Thymus (tissue), 11 donors: ENCODE results near the gene FAM185A. TPM values are rescaled to one million over a fixed set of nuclear protein-coding genes. Genes with fewer than 3 reads are reported as not detected.
A peak's percentile ranks its signal among the peaks of the same experiment; 100 is the strongest.
"Not testable (repeated sequence)": the region's sequence is repeated elsewhere in the genome, so short reads cannot be mapped to it uniquely, and the experiment has no call there.

ENCODE experiments used
- DNase-seq, 9 donors: peaks; one replicate each; pipeline ENCODE4 v3.0.0-alpha.2; 2013; ENCODE audit warnings: low spot score in 9 of 9, low read depth in 6 of 9, missing footprints in 1 of 9
- H3K27ac ChIP-seq, 2 donors: one replicate each; pipeline ENCODE4 v1.5.1; 2013; ENCODE audit warnings: control low read depth in 1 of 2, low read depth in 1 of 2, low read length in 1 of 2, mild to moderate bottlenecking in 1 of 2, moderate library complexity in 1 of 2
- H3K27me3 ChIP-seq, 2 donors: one replicate each; pipeline ENCODE4 v1.5.1; 2013; ENCODE audit warnings: low read length in 1 of 2; ENCODE audit not compliant: control insufficient read depth in 2 of 2, insufficient read depth in 1 of 2
- H3K36me3 ChIP-seq, 2 donors: one replicate each; pipeline ENCODE4 v1.5.1; 2013; ENCODE audit warnings: low read length in 1 of 2, mild to moderate bottlenecking in 1 of 2, moderate library complexity in 1 of 2; ENCODE audit not compliant: control insufficient read depth in 2 of 2, insufficient read depth in 2 of 2
- H3K4me1 ChIP-seq, 2 donors: one replicate each; pipeline ENCODE4 v1.5.1; 2013; ENCODE audit warnings: low read length in 2 of 2; ENCODE audit not compliant: control insufficient read depth in 2 of 2, insufficient read depth in 2 of 2
- H3K4me3 ChIP-seq, 2 donors: one replicate each; pipeline ENCODE4 v1.5.1; 2013; ENCODE audit warnings: low read length in 2 of 2, control low read depth in 1 of 2, mild to moderate bottlenecking in 1 of 2
- H3K9me3 ChIP-seq, 2 donors: one replicate each; pipeline ENCODE4 v1.5.1; 2013; ENCODE audit warnings: low read length in 1 of 2, mild to moderate bottlenecking in 1 of 2; ENCODE audit not compliant: control insufficient read depth in 2 of 2, insufficient read depth in 1 of 2
- WGBS: extraction: QIAGEN DNeasy Blood & Tissue Kit; methylation state at CpG from one replicate; pipeline ENCODE4 v1.1.7; 2013; 5-methylcytosine and 5-hydroxymethylcytosine counted together
- polyA plus RNA-seq: library from polyadenylated mRNA; stranded (reverse); fragments of 200-250 nt; gene quantifications from one replicate; pipeline ENCODE4 v1.2.3, GENCODE V29; 2013
- total RNA-seq: library from RNA; stranded (reverse); fragments of 120-200 nt; gene quantifications from one replicate; pipeline ENCODE4 v1.2.4, GENCODE V29; 2013
- donor health status: healthy.

FAM185A gene
- total and polyA plus RNA-seq, 2 donors: 5.6 to 8.2 TPM

DNA sequence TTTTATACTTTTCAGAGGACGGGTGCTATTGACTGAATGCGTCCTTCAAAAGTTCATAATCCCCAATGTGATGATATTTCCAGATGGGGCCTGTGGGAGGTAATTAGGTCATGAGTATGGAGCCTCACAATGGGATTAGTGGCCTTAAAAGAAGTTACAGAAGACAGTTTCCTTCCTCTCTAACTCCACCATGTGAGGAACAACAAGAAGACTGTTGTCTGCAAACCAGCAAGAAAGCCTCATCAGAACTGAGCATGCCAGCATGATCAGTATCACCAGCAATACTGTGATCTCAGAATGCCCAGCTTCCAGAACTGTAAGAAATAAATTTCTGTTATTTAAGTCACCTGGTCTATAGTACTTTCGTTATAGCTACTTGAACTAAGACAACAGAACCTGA, 18.4 kb upstream of the FAM185A start:
- not testable (repeated sequence) for H3K9me3 ChIP-seq, H3K36me3 ChIP-seq, H3K27ac ChIP-seq, DNase-seq, H3K27me3 ChIP-seq, H3K4me3 ChIP-seq, H3K4me1 ChIP-seq
- 96% methylated on average over 1 of the region's 3 CpGs for WGBS

DNA sequence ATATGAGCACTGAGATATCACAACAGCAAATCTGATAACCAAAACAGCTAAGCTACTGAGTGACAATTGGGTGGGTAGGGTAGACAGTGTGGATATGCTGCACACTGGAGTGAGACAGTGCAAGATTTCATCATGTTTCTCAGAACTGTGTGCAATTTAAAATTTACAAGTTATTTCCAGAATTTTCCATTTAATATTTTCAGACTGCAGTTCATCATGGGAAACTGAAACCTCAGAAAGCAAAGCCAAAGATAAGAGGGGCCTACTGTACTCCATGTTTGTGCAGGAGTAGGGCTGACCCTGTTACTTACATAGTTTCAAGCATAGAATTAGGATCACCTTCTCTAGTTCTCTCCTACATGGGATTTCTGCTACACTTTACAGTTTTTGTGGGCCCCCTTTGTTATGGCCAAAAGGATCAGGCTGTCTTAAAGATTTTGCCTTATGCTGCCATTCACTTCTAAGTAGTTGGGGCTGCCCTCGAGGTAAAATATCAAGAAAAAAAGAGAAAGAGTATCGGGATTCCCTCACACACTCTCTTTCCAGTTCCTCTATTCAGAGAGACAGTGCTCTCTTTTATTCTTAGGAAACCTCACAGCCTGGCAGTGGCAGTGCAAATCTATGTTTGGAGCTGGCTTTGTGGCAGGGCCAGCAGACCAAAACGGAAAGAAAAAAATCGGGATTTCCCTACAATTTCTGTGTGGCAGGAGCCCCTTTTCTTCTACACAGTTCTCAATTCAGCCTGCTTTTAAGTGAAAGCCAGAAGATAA, 6.6 kb upstream of the FAM185A start:
- H3K4me1 ChIP-seq, H3K36me3 ChIP-seq, H3K27me3 ChIP-seq, H3K9me3 ChIP-seq, H3K4me3 ChIP-seq, H3K27ac ChIP-seq, DNase-seq: not testable (repeated sequence)
- WGBS: 39% methylated on average over 2 of the region's 4 CpGs

DNA sequence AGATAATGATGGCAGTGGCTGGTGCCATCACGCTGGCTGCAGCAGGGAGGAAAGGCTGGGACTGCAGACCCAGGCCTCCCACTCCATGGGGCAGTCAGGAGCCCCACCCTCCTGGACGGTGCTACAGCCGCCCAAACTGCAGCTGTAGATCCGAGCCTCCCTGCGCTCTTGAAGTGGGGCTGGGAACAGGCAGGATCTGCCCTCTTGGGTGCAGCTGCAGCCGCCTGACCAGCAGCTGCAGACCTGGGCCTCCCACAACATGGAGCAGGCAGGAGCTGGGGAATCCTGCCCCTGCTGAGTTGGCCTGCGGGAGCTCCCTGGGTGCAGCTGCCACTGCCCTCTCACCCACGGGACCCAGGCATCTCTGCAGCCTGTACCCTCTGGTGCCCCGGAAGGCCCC, 4.9 kb upstream of the FAM185A start:
- H3K27ac ChIP-seq, H3K27me3 ChIP-seq, H3K9me3 ChIP-seq, H3K4me1 ChIP-seq, H3K36me3 ChIP-seq, DNase-seq, H3K4me3 ChIP-seq: not testable (repeated sequence)
- 88% methylated on average over 8 of the region's 9 CpGs for WGBS

DNA sequence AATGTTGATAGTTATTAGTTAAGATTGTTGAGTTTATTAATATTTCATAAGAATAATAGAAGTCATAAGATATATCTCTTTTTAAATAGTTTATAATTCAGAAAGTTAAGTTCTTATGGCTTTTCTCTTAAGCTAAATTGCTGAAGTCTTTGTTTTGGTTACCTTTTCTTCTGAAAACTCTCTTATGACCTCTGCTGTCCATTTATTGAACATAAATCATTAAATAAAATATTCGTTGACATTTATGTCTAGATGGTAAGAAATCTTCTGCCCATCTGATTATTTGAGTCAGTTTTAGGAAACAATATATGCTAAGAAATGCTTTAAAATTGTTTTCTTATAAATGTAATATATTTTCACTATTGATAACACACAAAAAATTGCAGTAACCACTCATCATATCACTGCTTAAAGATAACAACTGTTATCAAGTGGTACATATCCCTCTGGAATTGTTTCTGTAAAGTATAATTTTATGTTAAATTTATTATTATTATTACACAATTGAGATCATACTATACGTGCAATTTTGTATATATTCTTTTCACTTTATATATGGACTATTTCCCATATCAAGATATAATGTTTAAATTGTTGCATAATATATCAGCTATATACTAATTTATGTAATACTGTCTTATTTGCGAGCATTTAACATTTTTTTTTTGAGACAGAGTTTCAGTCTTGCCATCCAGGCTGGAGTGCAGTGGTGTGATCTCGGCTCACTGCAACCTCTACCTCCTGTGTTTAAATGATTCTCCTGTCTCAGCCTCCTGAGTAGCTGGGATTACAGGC, 3.1 kb upstream of the FAM185A start:
- H3K4me3 ChIP-seq: not testable (repeated sequence)

DNA sequence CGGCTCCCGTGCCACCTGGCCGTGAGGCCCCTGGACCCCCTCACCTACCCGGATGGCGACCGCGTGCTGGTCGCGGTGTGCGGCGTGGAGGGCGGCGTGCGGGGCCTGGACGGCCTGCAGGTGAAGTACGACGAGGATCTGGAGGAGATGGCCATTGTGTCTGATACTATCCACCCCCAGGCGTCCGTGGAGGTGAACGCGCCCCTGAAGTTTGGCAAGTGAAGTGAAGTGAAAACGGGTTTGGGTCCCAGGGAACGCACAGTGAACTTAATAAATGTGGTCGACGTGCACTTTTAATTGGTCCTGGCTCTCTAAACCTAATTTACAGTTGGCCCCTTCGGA, 617 bp downstream of the FAM185A start:
- not testable (repeated sequence) for H3K36me3 ChIP-seq, DNase-seq, H3K9me3 ChIP-seq, H3K27ac ChIP-seq, H3K4me1 ChIP-seq, H3K27me3 ChIP-seq
- WGBS: 34% methylated on average over 7 of the region's 26 CpGs
- H3K4me3 ChIP-seq: peak overlapping the region; percentile 38 to 71

More for the DNA sequence above, 3.1 kb upstream of the FAM185A start:
- not testable (repeated sequence) for H3K27me3 ChIP-seq, H3K4me1 ChIP-seq, H3K27ac ChIP-seq, H3K9me3 ChIP-seq, DNase-seq, H3K36me3 ChIP-seq
- WGBS: 75% methylated on average over 4 of the region's 4 CpGs

DNA sequence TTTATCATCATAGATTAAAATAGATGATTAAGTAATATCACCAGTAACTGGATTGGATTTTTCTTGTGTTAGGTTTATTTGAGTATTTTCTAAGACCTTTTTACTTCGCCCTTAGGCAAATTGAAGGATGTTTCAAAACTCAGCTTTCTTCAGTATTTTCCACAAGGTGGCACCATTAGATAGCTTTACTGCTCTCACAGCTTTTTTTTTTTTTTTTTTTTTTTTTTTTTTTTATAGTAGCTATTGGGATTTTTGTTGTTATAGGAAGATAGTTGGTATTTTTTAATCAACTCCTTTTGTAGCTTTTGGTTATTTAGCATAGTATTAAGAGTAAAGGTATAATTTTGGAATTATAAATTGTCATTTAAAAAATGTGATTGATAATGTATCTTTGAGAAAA, 9.4 kb downstream of the FAM185A start:
- not testable (repeated sequence) for H3K4me3 ChIP-seq, H3K4me1 ChIP-seq, H3K27me3 ChIP-seq, H3K27ac ChIP-seq, H3K9me3 ChIP-seq, DNase-seq, H3K36me3 ChIP-seq
- 71% methylated on average over 1 of the region's 1 CpG for WGBS

DNA sequence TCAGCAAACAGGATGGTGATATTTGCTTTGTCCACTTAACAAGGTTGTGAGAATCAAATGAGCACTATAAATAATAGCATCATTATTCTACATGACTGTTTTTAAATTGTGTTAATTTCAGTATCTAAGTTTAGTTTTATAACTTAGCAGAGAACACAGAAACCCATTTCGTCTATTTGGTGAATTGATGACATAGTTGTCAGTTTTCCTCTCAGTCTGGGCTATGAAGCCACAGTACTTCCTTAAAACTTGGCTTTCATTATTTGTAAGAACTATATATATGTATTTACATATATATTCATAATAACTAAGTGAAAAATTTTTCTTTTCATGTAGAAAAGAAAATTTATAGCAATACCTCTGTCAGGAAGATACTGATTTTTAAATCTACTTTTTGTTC, 11.1 kb downstream of the FAM185A start:
- H3K36me3 ChIP-seq, H3K9me3 ChIP-seq, H3K4me1 ChIP-seq, H3K27me3 ChIP-seq, H3K27ac ChIP-seq, H3K4me3 ChIP-seq, DNase-seq: not testable (repeated sequence)
- WGBS: 97% methylated on average over 1 of the region's 1 CpG

DNA sequence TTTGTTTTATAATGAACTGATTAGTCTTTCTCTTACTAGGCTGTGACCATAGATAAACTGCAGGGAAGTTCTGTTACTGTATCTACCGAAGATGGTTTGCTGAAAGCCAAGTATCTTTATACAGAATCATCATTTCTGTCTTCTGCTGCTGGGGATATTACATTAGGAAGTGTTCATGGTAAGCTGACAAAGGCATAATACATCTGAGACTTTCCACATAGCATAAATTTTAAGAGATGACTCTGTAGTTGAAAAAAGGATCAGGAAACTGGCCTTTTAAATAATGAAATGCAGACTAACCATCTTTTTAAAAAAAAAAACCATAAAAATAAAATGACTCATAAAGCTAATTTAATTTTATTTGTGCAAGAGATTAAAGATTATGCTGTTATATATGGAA, 12.4 kb downstream of the FAM185A start:
- not testable (repeated sequence) for H3K4me3 ChIP-seq, H3K27ac ChIP-seq, H3K9me3 ChIP-seq, H3K27me3 ChIP-seq, H3K36me3 ChIP-seq, DNase-seq, H3K4me1 ChIP-seq
- WGBS: 89% methylated on average over 1 of the region's 1 CpG

DNA sequence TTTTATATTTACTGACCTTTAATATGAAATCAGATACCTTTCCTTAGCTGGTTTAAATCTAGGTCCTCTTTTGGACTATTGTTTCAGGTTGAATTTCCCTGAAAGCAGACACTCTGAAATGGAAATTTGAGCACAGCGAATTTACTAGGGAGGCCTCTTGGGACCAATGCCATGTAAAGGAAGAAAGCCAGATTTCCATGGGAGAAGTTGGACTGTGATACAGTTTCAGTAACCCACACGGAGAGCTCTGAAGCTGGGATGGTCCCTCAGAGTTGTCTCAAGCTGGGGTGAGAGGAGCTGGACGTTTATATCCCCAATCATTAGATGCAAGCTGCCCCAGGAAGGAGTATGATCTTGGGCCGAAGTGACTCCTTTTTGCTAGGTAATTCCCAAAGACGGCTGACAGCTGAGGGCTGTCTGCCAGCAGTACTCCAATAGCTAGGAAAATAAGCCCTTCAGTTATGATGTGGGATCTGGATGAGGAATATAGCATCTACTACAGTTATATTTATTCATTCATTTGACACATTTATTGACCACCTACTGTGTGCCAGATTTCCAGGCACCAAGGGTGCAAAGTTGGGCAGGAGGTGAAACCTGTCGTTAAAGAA, 14.6 kb downstream of the FAM185A start:
- WGBS: 97% methylated on average over 6 of the region's 6 CpGs
- H3K27ac ChIP-seq, H3K9me3 ChIP-seq, DNase-seq, H3K4me1 ChIP-seq, H3K4me3 ChIP-seq, H3K36me3 ChIP-seq, H3K27me3 ChIP-seq: not testable (repeated sequence)
